ENCODE data around the gene MRPL17.
"Not testable (repeated sequence)": the region's sequence is repeated elsewhere in the genome, so short reads cannot be mapped to it uniquely, and the experiment has no call there.

MRPL17 gene

GRCh38 chr11:6717426-6717825, 34.3 kb upstream of the MRPL17 start:
- no peak overlapping the region for H3K4me3 ChIP-seq (ENCODE audit: low read depth, low read length)
- TF ChIP-seq CTCF (IDR thresholded peaks at IDR 0.05; ENCODE audit: low read depth, low read length): no peak

GRCh38 chr11:6711552-6711951, 28.4 kb upstream of the MRPL17 start:
- H3K4me3 ChIP-seq (ENCODE audit: low read depth, low read length): not testable (repeated sequence)
- TF ChIP-seq CTCF (IDR thresholded peaks at IDR 0.05; ENCODE audit: low read depth, low read length): peak; percentile 31

- no peak overlapping the region for H3K4me3 ChIP-seq (ENCODE audit: low read depth, low read length)
- no peak for TF ChIP-seq CTCF (IDR thresholded peaks at IDR 0.05; ENCODE audit: low read depth, low read length)
Measured at GRCh38 chr11:6708876-6709275, 25.7 kb upstream of the MRPL17 start.

- no peak overlapping the region for H3K4me3 ChIP-seq (ENCODE audit: low read depth, low read length)
- peak; percentile 87 for TF ChIP-seq CTCF (IDR thresholded peaks at IDR 0.05; ENCODE audit: low read depth, low read length)
Measured at GRCh38 chr11:6705905-6706535, 22.9 kb upstream of the MRPL17 start.

- peak; percentile 57 for TF ChIP-seq CTCF (IDR thresholded peaks at IDR 0.05; ENCODE audit: low read depth, low read length)
Measured at GRCh38 chr11:6703247-6704063, 20.3 kb upstream of the MRPL17 start.

GRCh38 chr11:6701955-6702354, 18.8 kb upstream of the MRPL17 start:
- H3K4me3 ChIP-seq (ENCODE audit: low read depth, low read length): not testable (repeated sequence)

More at GRCh38 chr11:6703247-6704063, 20.3 kb upstream of the MRPL17 start:
- H3K4me3 ChIP-seq (ENCODE audit: low read depth, low read length): no peak overlapping the region

- H3K4me3 ChIP-seq (ENCODE audit: low read depth, low read length): no peak overlapping the region
- TF ChIP-seq CTCF (IDR thresholded peaks at IDR 0.05; ENCODE audit: low read depth, low read length): no peak
Measured at GRCh38 chr11:6695377-6695776, 12.2 kb upstream of the MRPL17 start.

All from WI38 (cell line).